ENCODE data around the gene TRABD2A.
"Not testable (repeated sequence)": the region's sequence is repeated elsewhere in the genome, so short reads cannot be mapped to it uniquely, and the experiment has no call there.

Gene TRABD2A

GRCh38 chr2:84870306-84870705 is 10.6 kb downstream of the TRABD2A start:
- in situ Hi-C loops (cut with HindIII; ENCODE audit: low pct_unique_long_range_greater_than_20kb, low sequenced_read_pairs) = no loop called here
- no peak for TF ChIP-seq JUND (IDR thresholded peaks at IDR 0.05; ENCODE audit: low read depth)
- no peak for DNase-seq (ENCODE audit: low read depth in 1 of 2, low spot score in 1 of 2)

- DNase-seq (ENCODE audit: low read depth in 1 of 2, low spot score in 1 of 2); in situ Hi-C loops (cut with HindIII; ENCODE audit: low pct_unique_long_range_greater_than_20kb, low sequenced_read_pairs): not testable (repeated sequence)
Measured at GRCh38 chr2:84868327-84868726, 12.6 kb downstream of the TRABD2A start.

- no peak for DNase-seq (ENCODE audit: low read depth in 1 of 2, low spot score in 1 of 2)
- TF ChIP-seq JUND (IDR thresholded peaks at IDR 0.05; ENCODE audit: low read depth) = no peak
- in situ Hi-C loops (cut with HindIII; ENCODE audit: low pct_unique_long_range_greater_than_20kb, low sequenced_read_pairs) = no loop called here
Measured at GRCh38 chr2:84866122-84866521, 14.8 kb downstream of the TRABD2A start.

GRCh38 chr2:84865181-84865783 is 15.6 kb downstream of the TRABD2A start:
- in situ Hi-C loops (cut with HindIII; ENCODE audit: low pct_unique_long_range_greater_than_20kb, low sequenced_read_pairs) = no loop called here
- peak; percentile 20 to 45 for DNase-seq (ENCODE audit: low read depth in 1 of 2, low spot score in 1 of 2)
- no peak for TF ChIP-seq JUND (IDR thresholded peaks at IDR 0.05; ENCODE audit: low read depth)

- TF ChIP-seq JUND (IDR thresholded peaks at IDR 0.05; ENCODE audit: low read depth) = no peak
- in situ Hi-C loops (cut with HindIII; ENCODE audit: low pct_unique_long_range_greater_than_20kb, low sequenced_read_pairs) = no loop called here
- no peak for DNase-seq (ENCODE audit: low read depth in 1 of 2, low spot score in 1 of 2)
Measured at GRCh38 chr2:84862006-84862405, 18.9 kb downstream of the TRABD2A start.

GRCh38 chr2:84861539-84861938 is 19.3 kb downstream of the TRABD2A start:
- TF ChIP-seq JUND (IDR thresholded peaks at IDR 0.05; ENCODE audit: low read depth) = no peak
- no peak for DNase-seq (ENCODE audit: low read depth in 1 of 2, low spot score in 1 of 2)
- in situ Hi-C loops (cut with HindIII; ENCODE audit: low pct_unique_long_range_greater_than_20kb, low sequenced_read_pairs) = no loop called here

GRCh38 chr2:84858937-84859336 is 21.9 kb downstream of the TRABD2A start:
- DNase-seq (ENCODE audit: low read depth in 1 of 2, low spot score in 1 of 2) = no peak
- no peak for TF ChIP-seq JUND (IDR thresholded peaks at IDR 0.05; ENCODE audit: low read depth)
- in situ Hi-C loops (cut with HindIII; ENCODE audit: low pct_unique_long_range_greater_than_20kb, low sequenced_read_pairs) = no loop called here

GRCh38 chr2:84858123-84858522 is 22.8 kb downstream of the TRABD2A start:
- in situ Hi-C loops (cut with HindIII; ENCODE audit: low pct_unique_long_range_greater_than_20kb, low sequenced_read_pairs) = no loop called here
- no peak for TF ChIP-seq JUND (IDR thresholded peaks at IDR 0.05; ENCODE audit: low read depth)

GRCh38 chr2:84857566-84857965 is 23.3 kb downstream of the TRABD2A start:
- in situ Hi-C loops (cut with HindIII; ENCODE audit: low pct_unique_long_range_greater_than_20kb, low sequenced_read_pairs) = no loop called here
- no peak for DNase-seq (ENCODE audit: low read depth in 1 of 2, low spot score in 1 of 2)
- TF ChIP-seq JUND (IDR thresholded peaks at IDR 0.05; ENCODE audit: low read depth) = no peak

More at GRCh38 chr2:84858123-84858522, 22.8 kb downstream of the TRABD2A start:
- DNase-seq (ENCODE audit: low read depth in 1 of 2, low spot score in 1 of 2) = no peak

- no peak for TF ChIP-seq JUND (IDR thresholded peaks at IDR 0.05; ENCODE audit: low read depth)
- in situ Hi-C loops (cut with HindIII; ENCODE audit: low pct_unique_long_range_greater_than_20kb, low sequenced_read_pairs) = no loop called here
- DNase-seq (ENCODE audit: low read depth in 1 of 2, low spot score in 1 of 2) = no peak
Measured at GRCh38 chr2:84856787-84857186, 24.1 kb downstream of the TRABD2A start.

- in situ Hi-C loops (cut with HindIII; ENCODE audit: low pct_unique_long_range_greater_than_20kb, low sequenced_read_pairs) = no loop called here
- no peak for TF ChIP-seq JUND (IDR thresholded peaks at IDR 0.05; ENCODE audit: low read depth)
- no peak for DNase-seq (ENCODE audit: low read depth in 1 of 2, low spot score in 1 of 2)
Measured at GRCh38 chr2:84855731-84856130, 25.2 kb downstream of the TRABD2A start.

GRCh38 chr2:84854850-84855249 is 26.0 kb downstream of the TRABD2A start:
- in situ Hi-C loops (cut with HindIII; ENCODE audit: low pct_unique_long_range_greater_than_20kb, low sequenced_read_pairs) = no loop called here
- no peak for DNase-seq (ENCODE audit: low read depth in 1 of 2, low spot score in 1 of 2)
- no peak for TF ChIP-seq JUND (IDR thresholded peaks at IDR 0.05; ENCODE audit: low read depth)

GRCh38 chr2:84851876-84852275 is 29.0 kb downstream of the TRABD2A start:
- in situ Hi-C loops (cut with HindIII; ENCODE audit: low pct_unique_long_range_greater_than_20kb, low sequenced_read_pairs) = no loop called here
- TF ChIP-seq JUND (IDR thresholded peaks at IDR 0.05; ENCODE audit: low read depth) = no peak
- no peak for DNase-seq (ENCODE audit: low read depth in 1 of 2, low spot score in 1 of 2)

- in situ Hi-C loops (cut with HindIII; ENCODE audit: low pct_unique_long_range_greater_than_20kb, low sequenced_read_pairs) = no loop called here
- no peak for DNase-seq (ENCODE audit: low read depth in 1 of 2, low spot score in 1 of 2)
- no peak for TF ChIP-seq JUND (IDR thresholded peaks at IDR 0.05; ENCODE audit: low read depth)
Measured at GRCh38 chr2:84850471-84850870, 30.4 kb downstream of the TRABD2A start.
